Ovary (tissue), 3 donors: Measurements from ENCODE around the gene MAMLD1.

Source experiments
- CTCF ChIP-seq, 3 donors: fragments of 450-650 bp in 2 of 3; fragments of 200-600 bp in 1 of 3; IDR thresholded peaks; one replicate each; pipeline versions ENCODE4 v1.5.1 to v1.8.0; 2016 to 2022; ENCODE audit warnings: antibody characterized with exemption in 3 of 3, mild to moderate bottlenecking in 1 of 3
- EP300 ChIP-seq: sonication (generic); formaldehyde crosslinking; IDR thresholded peaks from one replicate; pipeline ENCODE4 v1.6.1; 2017; ENCODE audit warnings: antibody characterized with exemption
- donor health status: DM: no; HTN: no; CAD: no.

GRCh38 chrX:150352581-150352980, 10.5 kb upstream of the MAMLD1 start:
- TF ChIP-seq CTCF (IDR thresholded peaks at IDR 0.05): no peak
- no peak for TF ChIP-seq EP300
